ENCODE results near the gene NCS1. TPM values are rescaled to one million over a fixed set of nuclear protein-coding genes. Genes with fewer than 3 reads are reported as not detected.

The NCS1 gene
- total and polyA plus RNA-seq, 2 of the 8 experiments (the other 6 are each of a cell fraction or from before 2014, with no cell fraction given): 34.7 to 47.6 TPM

GRCh38 chr9:130182381-130182909, 10.2 kb downstream of the NCS1 start:
- H3K14ac ChIP-seq (ENCODE audit: insufficient read length): no peak overlapping the region
- peaks cover 0 to 4% of the 10 kb centered on the region in 2 experiments for H4K20me1 ChIP-seq (replicated peaks in 1 of 2; ENCODE audit: control insufficient read depth in 1 of 2, insufficient read depth in 2 of 2, low read length in 2 of 2)
- no peak overlapping the region for H3K4ac ChIP-seq (replicated peaks; ENCODE audit: insufficient read length, low read depth, low read length)
- H2BK120ac ChIP-seq (replicated peaks; ENCODE audit: low read depth, low read length): no peak overlapping the region
- H2AFZ ChIP-seq (ENCODE audit: low read length): no peak overlapping the region
- H3K9ac ChIP-seq (replicated peaks in 1 of 4; ENCODE audit: extremely low read depth in 1 of 4, low read depth in 3 of 4, low read length in 3 of 4): peak overlapping the region in 1 of 4 experiments; percentile 34; a peak in 1 of 7 replicates
- ChIA-PET CTCF (ENCODE audit: partially characterized antibody) (interaction anchor here (0.6 to 1.9 kb wide), 4 partner anchors 18 to 112 kb away, joined by 3 to 4 read pairs (median 4); no protein-coding TSS in a partner anchor), POLR2A (ENCODE audit: partially characterized antibody) (interaction anchor here (1.2 to 1.3 kb wide), 4 partner anchors 8 to 19 kb away, joined by 3 to 5 read pairs (median 4); no protein-coding TSS in a partner anchor)
- H2AK5ac ChIP-seq (ENCODE audit: low read depth, low read length): 0 out of 2 replicates have a peak overlapping the region, but pooled peaks have one; percentile 3
- peak overlapping the region; percentile 91 for H3K18ac ChIP-seq (ENCODE audit: extremely low read depth, low read length)
- peak overlapping the region; percentile 53 for H2BK5ac ChIP-seq (ENCODE audit: low read depth, low read length)
- peaks cover 16% of the 10 kb centered on the region for H3K79me1 ChIP-seq (ENCODE audit: low read depth, low read length)
- no peak for DNase-seq (ENCODE audit: low read depth in 1 of 2, low spot score in 2 of 2)
- no peak overlapping the region for H3K56ac ChIP-seq (replicated peaks; ENCODE audit: insufficient read length, low read depth, low read length)
- 91% methylated on average over 16 of the region's 17 CpGs; no CpG with 5 or more reads in 1 of the 2 experiments for WGBS, 2 experiments (ENCODE audit: extremely low coverage in 1 of 2, insufficient coverage in 1 of 2, insufficient read length in 1 of 2, insufficient replicate concordance in 2 of 2, low coverage in 1 of 2, low lambda C conversion rate in 2 of 2, missing lambda C conversion rate in 1 of 2)
- no peak overlapping the region for H4K5ac ChIP-seq (ENCODE audit: insufficient read length, low read depth, low read length)
- no peaks in the 10 kb centered on the region for H3K27me3 ChIP-seq (replicated peaks in 1 of 4; ENCODE audit: control insufficient read depth in 3 of 4, extremely low read depth in 1 of 4, insufficient read depth in 3 of 4, low read length in 3 of 4)
- H3K4me3 ChIP-seq (ENCODE audit: extremely low read depth in 1 of 4, insufficient read depth in 2 of 4, low read depth in 3 of 4, low read length in 4 of 4): no peak overlapping the region
- H2BK12ac ChIP-seq (ENCODE audit: low read depth, low read length): peak overlapping the region; percentile 68
- no peaks in the 10 kb centered on the region for H3K23me2 ChIP-seq (ENCODE audit: low read depth, low read length)
- FAIRE-seq: no peak
- no peaks in the 10 kb centered on the region for H3K36me3 ChIP-seq (ENCODE audit: control insufficient read depth in 2 of 4, insufficient read depth in 4 of 4, low read length in 3 of 4)
- no peak overlapping the region for H3K23ac ChIP-seq (ENCODE audit: insufficient read length)
- TF ChIP-seq NANOG (IDR thresholded peaks at IDR 0.05; ENCODE audit: insufficient read depth, low read depth, low read length, poor library complexity, severe bottlenecking): no peak
- H3K79me2 ChIP-seq (ENCODE audit: control insufficient read depth in 1 of 2, insufficient read depth in 2 of 2, low read length in 2 of 2): peaks cover 0 to 28% of the 10 kb centered on the region in 2 experiments; a peak in 2 of 4 replicates
- no peak overlapping the region for H3K4me2 ChIP-seq (ENCODE audit: insufficient read depth in 1 of 2, low read depth in 2 of 2, low read length in 2 of 2)
- H3K4me1 ChIP-seq (replicated peaks in 1 of 4; ENCODE audit: control insufficient read depth in 3 of 4, insufficient read depth in 4 of 4, low read length in 3 of 4): peaks cover 0 to 38% (median 32%) of the 10 kb centered on the region in 4 experiments; a peak in 6 of 7 replicates
- H4K91ac ChIP-seq (replicated peaks; ENCODE audit: insufficient read length, low read length): peak overlapping the region; percentile 84
- peak overlapping the region; percentile 4; the same call in 1 of the 2 replicates for H4K8ac ChIP-seq (ENCODE audit: extremely low read depth, insufficient read depth, low read length)
- H2BK15ac ChIP-seq (ENCODE audit: low read length): peak overlapping the region; percentile 21; the same call in 1 of the 2 replicates
- H3K27ac ChIP-seq (ENCODE audit: low read depth, low read length): no peak overlapping the region
- no peaks in the 10 kb centered on the region for H3K9me3 ChIP-seq (ENCODE audit: insufficient read depth in 2 of 2, low read depth in 1 of 2, low read length in 1 of 2)
- H2BK20ac ChIP-seq (ENCODE audit: low read length): peak overlapping the region; percentile 9; the same call in 1 of the 2 replicates

Data from H1 (cell line).